GM21367 (cell line): ENCODE measurements around the gene ENTHD1.

Experiments used
- ATAC-seq: cut with Tn5 transposase; IDR thresholded peaks from one replicate; pipeline ENCODE4 v1.9.1; 2021; ENCODE audit not compliant: unreplicated experiment

ENTHD1 gene

GRCh38 chr22:39893526-39893925 lies at the start of gene ENTHD1:
Gene ENTHD1, minus strand, starts transcription at chr22:39893760. Its CDS starts 6,012 bp downstream, at chr22:39887748.
- no peak for ATAC-seq

GRCh38 chr22:39943337-39943736 lies 49.8 kb upstream of the ENTHD1 start:
- no peak for ATAC-seq

GRCh38 chr22:39942439-39943230 lies 49.1 kb upstream of the ENTHD1 start:
- no peak for ATAC-seq

- ATAC-seq, result no peak
Measured at GRCh38 chr22:39941601-39942000, 48.0 kb upstream of the ENTHD1 start.

- no peak for ATAC-seq
Measured at GRCh38 chr22:39940757-39941305, 47.3 kb upstream of the ENTHD1 start.

GRCh38 chr22:39939830-39940229 lies 46.3 kb upstream of the ENTHD1 start:
- no peak for ATAC-seq

GRCh38 chr22:39938509-39939111 lies 45.0 kb upstream of the ENTHD1 start:
- ATAC-seq, result no peak

GRCh38 chr22:39937906-39938305 lies 44.3 kb upstream of the ENTHD1 start:
- no peak for ATAC-seq

GRCh38 chr22:39936523-39937145 lies 43.1 kb upstream of the ENTHD1 start:
- ATAC-seq, result no peak

- no peak for ATAC-seq
Measured at GRCh38 chr22:39935612-39936011, 42.1 kb upstream of the ENTHD1 start.

GRCh38 chr22:39935116-39935515 lies 41.6 kb upstream of the ENTHD1 start:
- no peak for ATAC-seq

GRCh38 chr22:39933741-39934140 lies 40.2 kb upstream of the ENTHD1 start:
- ATAC-seq, result no peak

GRCh38 chr22:39932918-39933649 lies 39.5 kb upstream of the ENTHD1 start:
- no peak for ATAC-seq

- no peak for ATAC-seq
Measured at GRCh38 chr22:39932166-39932565, 38.6 kb upstream of the ENTHD1 start.

GRCh38 chr22:39931251-39931650 lies 37.7 kb upstream of the ENTHD1 start:
- ATAC-seq, result no peak

- ATAC-seq, result no peak
Measured at GRCh38 chr22:39928536-39929520, 35.3 kb upstream of the ENTHD1 start.

GRCh38 chr22:39927544-39927943 lies 34.0 kb upstream of the ENTHD1 start:
- no peak for ATAC-seq

- no peak for ATAC-seq
Measured at GRCh38 chr22:39926753-39927152, 33.2 kb upstream of the ENTHD1 start.

- no peak for ATAC-seq
Measured at GRCh38 chr22:39925909-39926679, 32.5 kb upstream of the ENTHD1 start.
